Naive B cell (primary cell): ENCODE data around the gene GCH1. TPM values are rescaled to one million over a fixed set of nuclear protein-coding genes. Genes with fewer than 3 reads are reported as not detected.
"Not testable (repeated sequence)": the region's sequence is repeated elsewhere in the genome, so short reads cannot be mapped to it uniquely, and the experiment has no call there.

ENCODE experiments used
- ATAC-seq, 2 donors: fragments of 150-1000 bp; cut with Tn5 transposase; 2 replicates each; pipeline ENCODE4 v1.10.0; 2021; ENCODE audit warnings: low read depth in 2 of 2, mild to moderate bottlenecking in 2 of 2, moderate library complexity in 2 of 2
- DNase-seq: peaks from one replicate; pipeline ENCODE4 v3.0.0; 2022
- H3K27ac Mint-ChIP-seq, 6 donors: one replicate each; pipeline ENCODE4 v1.8.0; 2020 to 2022; ENCODE audit warnings: mild to moderate bottlenecking in 6 of 6, mixed read lengths in 6 of 6, moderate library complexity in 5 of 6, inconsistent platforms in 2 of 6
- H3K27me3 Mint-ChIP-seq, 3 donors: one replicate each; pipeline ENCODE4 v1.8.0; 2021 to 2022; ENCODE audit warnings: mixed read lengths in 3 of 3, mild to moderate bottlenecking in 1 of 3
- H3K36me3 Mint-ChIP-seq, 2 donors: one replicate each; pipeline ENCODE4 v1.8.0; 2020 to 2022; ENCODE audit warnings: mixed read lengths in 2 of 2, inconsistent platforms in 1 of 2, mild to moderate bottlenecking in 1 of 2
- H3K4me1 Mint-ChIP-seq, 3 donors: one replicate each; pipeline ENCODE4 v1.8.0; 2020 to 2022; ENCODE audit warnings: mixed read lengths in 3 of 3, inconsistent platforms in 1 of 3, mild to moderate bottlenecking in 1 of 3, moderate library complexity in 1 of 3
- H3K4me3 Mint-ChIP-seq, 8 donors: one replicate each; pipeline ENCODE4 v1.8.0; 2020 to 2022; ENCODE audit warnings: mild to moderate bottlenecking in 8 of 8, mixed read lengths in 8 of 8, moderate library complexity in 8 of 8, inconsistent platforms in 2 of 8
- H3K9me3 Mint-ChIP-seq, 7 donors: one replicate each; pipeline ENCODE4 v1.8.0; 2020 to 2022; ENCODE audit warnings: mixed read lengths in 7 of 7, mild to moderate bottlenecking in 5 of 7, inconsistent platforms in 2 of 7, moderate library complexity in 1 of 7
- polyA plus RNA-seq, 6 donors: library from polyadenylated mRNA; unstranded; fragments of 300-500 nt; fragmentation: Illumina TruSeq; gene quantifications; one replicate each; pipeline ENCODE4 v1.2.3, GENCODE V29; 2021; ENCODE audit warnings: low read depth in 6 of 6

Gene GCH1
- polyA plus RNA-seq, 6 donors from 2014 or later: 18.8 to 31.2 (median 27.8) TPM

GRCh38 chr14:54897809-54898555 is 4.6 kb downstream of the GCH1 start:
- H3K4me3 Mint-ChIP-seq: peak overlapping the region in 1 of 8 donors; percentile 13
- DNase-seq, ATAC-seq, H3K27ac Mint-ChIP-seq, H3K27me3 Mint-ChIP-seq, H3K36me3 Mint-ChIP-seq, H3K9me3 Mint-ChIP-seq: not testable (repeated sequence)
- peaks cover 9 to 22% (median 12%) of the 10 kb centered on the region in 3 donors for H3K4me1 Mint-ChIP-seq

- Mint-ChIP-seq H3K4me3 (no peak overlapping the region), H3K27ac (peak overlapping the region in 1 of 6 donors; percentile 61), H3K36me3 (no peaks in the 10 kb centered on the region), H3K4me1 (peaks cover 12 to 29% (median 13%) of the 10 kb centered on the region in 3 donors), H3K27me3 (no peaks in the 10 kb centered on the region), H3K9me3 (no peaks in the 10 kb centered on the region)
- DNase-seq (no peak), ATAC-seq (no peak)
Observed at GRCh38 chr14:54895683-54896082, 6.9 kb downstream of the GCH1 start.

- Mint-ChIP-seq H3K36me3 (no peaks in the 10 kb centered on the region), H3K4me1 (peaks cover 11 to 28% (median 14%) of the 10 kb centered on the region in 3 donors), H3K9me3 (no peaks in the 10 kb centered on the region), H3K27ac (peak overlapping the region in 1 of 6 donors; percentile 12), H3K27me3 (no peaks in the 10 kb centered on the region), H3K4me3 (no peak overlapping the region)
- DNase-seq: no peak
- no peak for ATAC-seq
Observed at GRCh38 chr14:54894995-54895394, 7.6 kb downstream of the GCH1 start.

GRCh38 chr14:54893151-54893760 is 9.4 kb downstream of the GCH1 start:
- Mint-ChIP-seq H3K4me3 (peak overlapping the region in 1 of 8 donors; percentile 0), H3K36me3 (no peaks in the 10 kb centered on the region), H3K27me3 (no peaks in the 10 kb centered on the region), H3K9me3 (no peaks in the 10 kb centered on the region), H3K27ac (no peak overlapping the region), H3K4me1 (peaks cover 16 to 29% (median 23%) of the 10 kb centered on the region in 3 donors)
- ATAC-seq (peak; percentile 63 to 77), DNase-seq (peak; percentile 15)

- H3K9me3 Mint-ChIP-seq: no peaks in the 10 kb centered on the region
- H3K4me1 Mint-ChIP-seq: peaks cover 20 to 37% (median 29%) of the 10 kb centered on the region in 3 donors
- H3K27ac Mint-ChIP-seq: peak overlapping the region in 4 of 6 donors; percentile 60 to 76 (median 69)
- H3K27me3 Mint-ChIP-seq: no peaks in the 10 kb centered on the region
- H3K4me3 Mint-ChIP-seq: peak overlapping the region in 1 of 8 donors; percentile 0
- H3K36me3 Mint-ChIP-seq: no peaks in the 10 kb centered on the region
- ATAC-seq (no peak), DNase-seq (no peak)
Observed at GRCh38 chr14:54891471-54892245, 11.0 kb downstream of the GCH1 start.

GRCh38 chr14:54890788-54891187 is 11.8 kb downstream of the GCH1 start:
- Mint-ChIP-seq H3K9me3 (no peaks in the 10 kb centered on the region), H3K27me3 (no peaks in the 10 kb centered on the region), H3K4me1 (peaks cover 23 to 45% (median 34%) of the 10 kb centered on the region in 3 donors), H3K27ac (peak overlapping the region in 4 of 6 donors; percentile 45 to 78 (median 56)), H3K36me3 (no peaks in the 10 kb centered on the region), H3K4me3 (peak overlapping the region in 2 of 8 donors; percentile 1 to 7)
- DNase-seq: no peak
- peak; percentile 73 for ATAC-seq

- peak overlapping the region in 2 of 6 donors; percentile 4 to 25 for H3K27ac Mint-ChIP-seq
- DNase-seq (no peak), ATAC-seq (no peak)
- no peak overlapping the region for H3K4me3 Mint-ChIP-seq
- no peaks in the 10 kb centered on the region for H3K36me3 Mint-ChIP-seq
- H3K27me3 Mint-ChIP-seq: no peaks in the 10 kb centered on the region
- no peaks in the 10 kb centered on the region for H3K9me3 Mint-ChIP-seq
- H3K4me1 Mint-ChIP-seq: peaks cover 23 to 52% (median 34%) of the 10 kb centered on the region in 3 donors
Observed at GRCh38 chr14:54889919-54890318, 12.7 kb downstream of the GCH1 start.

- Mint-ChIP-seq H3K27ac (peak overlapping the region; percentile 18 to 98 (median 92)), H3K27me3 (no peaks in the 10 kb centered on the region), H3K36me3 (no peaks in the 10 kb centered on the region), H3K4me3 (peak overlapping the region in 6 of 8 donors; percentile 88 to 96 (median 92)), H3K9me3 (no peaks in the 10 kb centered on the region), H3K4me1 (peaks cover 13 to 44% (median 28%) of the 10 kb centered on the region in 3 donors)
- DNase-seq (no peak), ATAC-seq (no peak)
Observed at GRCh38 chr14:54882521-54882920, 20.1 kb downstream of the GCH1 start.

GRCh38 chr14:54881761-54882401 is 20.7 kb downstream of the GCH1 start:
- H3K4me1 Mint-ChIP-seq: peaks cover 13 to 44% (median 24%) of the 10 kb centered on the region in 3 donors
- DNase-seq: peak; percentile 34
- H3K27ac Mint-ChIP-seq: peak overlapping the region; percentile 77 to 98 (median 92)
- no peaks in the 10 kb centered on the region for H3K27me3 Mint-ChIP-seq
- H3K9me3 Mint-ChIP-seq: no peaks in the 10 kb centered on the region
- peak overlapping the region; percentile 85 to 97 (median 92) for H3K4me3 Mint-ChIP-seq
- no peaks in the 10 kb centered on the region for H3K36me3 Mint-ChIP-seq
- ATAC-seq: peak; percentile 69 to 72

- Mint-ChIP-seq H3K4me3 (peak overlapping the region; percentile 85 to 97 (median 92)), H3K27me3 (no peaks in the 10 kb centered on the region), H3K36me3 (no peaks in the 10 kb centered on the region), H3K4me1 (peaks cover 9 to 41% (median 24%) of the 10 kb centered on the region in 3 donors), H3K9me3 (no peaks in the 10 kb centered on the region), H3K27ac (peak overlapping the region; percentile 77 to 98 (median 92))
- ATAC-seq (peak; percentile 65 to 68), DNase-seq (peak; percentile 38)
Observed at GRCh38 chr14:54881235-54881760, 21.3 kb downstream of the GCH1 start.

GRCh38 chr14:54877703-54878021 is 25.0 kb downstream of the GCH1 start:
- no peak for DNase-seq
- H3K36me3 Mint-ChIP-seq: no peaks in the 10 kb centered on the region
- no peak for ATAC-seq
- peaks cover 11 to 38% (median 37%) of the 10 kb centered on the region in 3 donors for H3K4me1 Mint-ChIP-seq
- no peaks in the 10 kb centered on the region for H3K27me3 Mint-ChIP-seq
- H3K4me3 Mint-ChIP-seq: no peak overlapping the region
- peaks cover 0 to 4% (median 0%) of the 10 kb centered on the region in 7 donors for H3K9me3 Mint-ChIP-seq
- H3K27ac Mint-ChIP-seq: peak overlapping the region in 1 of 6 donors; percentile 19

GRCh38 chr14:54877015-54877702 is 25.5 kb downstream of the GCH1 start:
- ATAC-seq (no peak), DNase-seq (no peak)
- Mint-ChIP-seq H3K36me3 (no peaks in the 10 kb centered on the region), H3K9me3 (peaks cover 0 to 4% (median 0%) of the 10 kb centered on the region in 7 donors), H3K27ac (peak overlapping the region in 2 of 6 donors; percentile 21 to 28), H3K27me3 (no peaks in the 10 kb centered on the region), H3K4me1 (peaks cover 8 to 33% (median 32%) of the 10 kb centered on the region in 3 donors), H3K4me3 (no peak overlapping the region)
